HCT116 (cell line): ENCODE data around the gene MID1.

Source experiments
- CTCF ChIP-seq, 3 experiments: fragments of 200-600 bp in 1 of 3; sonication (generic) in 1 of 3; IDR thresholded peaks in 2 of 3; conservative IDR thresholded peaks in 1 of 3; 2 replicates each; pipeline ENCODE4 v1.5.1; 2012 to 2017; ENCODE audit warnings: low read depth in 2 of 3, low read length in 2 of 3, antibody characterized with exemption in 1 of 3, borderline replicate concordance in 1 of 3, control low read depth in 1 of 3, mild to moderate bottlenecking in 1 of 3, mixed read lengths in 1 of 3, mixed run types in 1 of 3, moderate library complexity in 1 of 3; ENCODE audit not compliant: insufficient read depth in 1 of 3
- POLR2A ChIP-seq: IDR thresholded peaks from 2 replicates; pipeline ENCODE4 v1.7.0; 2011; ENCODE audit warnings: borderline replicate concordance; ENCODE audit not compliant: insufficient read depth, insufficient read length; ENCODE audit errors: extremely low read depth
- ZNF274 ChIP-seq: fragments of 200-500 bp; sonication (Bioruptor generic); IDR thresholded peaks from 2 replicates; pipeline ENCODE4 v1.6.1; 2014; ENCODE audit warnings: mild to moderate bottlenecking, low read depth, low read length, inconsistent platforms

GRCh38 chrX:10591363-10592335 lies 28.7 kb downstream of the MID1 start:
- TF ChIP-seq POLR2A (no peak), CTCF (IDR thresholded peaks at IDR 0.05 in 2 of 3, conservative IDR thresholded peaks at IDR 0.05 in 1 of 3; ENCODE audit: borderline replicate concordance in 1 of 3, insufficient read depth in 1 of 3, low read depth in 2 of 3, low read length in 2 of 3) (no peak), ZNF274 (no peak)
